ENCODE measurements around the gene RIN3.
A peak's percentile ranks its signal among the peaks of the same experiment; 100 is the strongest.

The RIN3 gene

GRCh38 chr14:92512807-92513203 is 776 bp upstream of the RIN3 start:
- DNase-seq: no peak

DNA sequence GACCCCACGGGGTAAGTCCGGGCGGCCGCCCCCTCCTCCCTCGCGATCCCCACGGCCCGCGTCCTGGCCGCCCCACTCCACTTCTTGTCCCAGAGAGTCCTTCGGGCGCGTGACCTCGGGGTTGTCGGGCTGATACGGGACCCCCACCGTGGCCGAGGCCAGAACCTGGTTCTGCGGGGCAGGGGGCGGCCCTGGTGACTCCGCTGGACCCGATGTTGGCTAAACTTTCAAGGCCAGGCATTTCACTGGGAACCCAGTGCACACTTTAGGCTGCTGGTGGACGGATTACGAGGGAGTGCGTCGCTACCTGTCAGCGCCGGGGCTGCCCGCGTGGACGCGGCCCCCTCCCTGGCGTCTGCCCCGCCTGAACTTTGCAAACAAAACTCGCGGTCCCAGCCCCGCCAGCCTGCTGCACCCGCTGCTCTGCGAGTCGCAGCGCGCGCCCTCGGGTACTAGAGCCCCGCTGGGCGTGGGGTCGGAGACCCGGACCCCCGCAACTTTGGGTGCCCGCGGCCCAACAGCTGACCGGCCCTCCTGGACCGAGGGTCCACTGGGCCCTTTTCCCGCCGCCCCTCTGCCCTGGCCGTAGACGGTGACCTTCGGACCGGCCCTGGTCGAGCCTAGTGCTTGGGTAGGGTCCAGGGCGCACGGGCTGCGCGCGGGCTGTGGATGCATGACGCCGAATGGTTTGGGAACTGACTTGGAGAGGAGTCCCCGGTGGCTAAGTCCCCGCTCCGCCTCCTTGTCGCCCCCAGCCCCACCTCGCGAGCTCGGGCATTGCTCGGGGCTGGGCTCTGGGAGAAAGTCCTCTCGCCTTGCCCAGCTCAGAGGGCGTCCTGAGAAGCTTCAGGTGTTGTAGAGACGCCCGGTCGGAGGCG is 624 bp downstream of the RIN3 start:
- no peak for DNase-seq

DNA sequence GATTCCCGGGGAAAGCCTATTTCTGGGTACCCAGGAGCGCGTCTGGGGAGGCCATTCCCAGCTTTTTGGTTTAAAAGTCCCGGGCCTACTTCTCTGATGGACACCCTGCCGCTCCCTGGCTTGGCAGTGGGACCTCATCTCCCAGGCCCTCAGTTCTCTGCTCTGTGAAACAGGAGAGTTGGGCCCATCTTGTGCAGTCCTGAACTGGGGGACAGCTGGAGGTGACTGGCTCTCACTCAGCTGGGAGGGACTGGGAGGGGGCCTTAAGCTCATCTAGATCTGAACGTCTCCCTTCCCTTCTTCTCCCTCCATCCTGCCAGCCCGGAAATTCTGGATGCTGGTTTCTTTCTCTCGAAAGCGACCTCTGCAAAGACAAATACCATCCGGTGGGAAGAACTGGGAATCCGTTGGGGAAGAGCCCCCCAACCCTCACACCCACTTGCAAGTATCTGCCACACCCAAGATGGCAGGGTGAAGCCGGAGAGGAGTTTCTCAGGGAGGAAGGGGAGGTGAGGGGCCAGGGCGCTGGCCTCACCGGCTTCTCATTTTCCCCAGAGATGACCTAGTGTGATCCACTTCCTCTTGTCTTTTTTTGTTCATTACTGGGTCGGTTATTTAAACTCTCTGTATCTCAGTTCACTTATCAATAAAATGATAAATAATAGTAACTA is 1.4 kb downstream of the RIN3 start:
- no peak for DNase-seq

GRCh38 chr14:92515546-92516343 is 2.2 kb downstream of the RIN3 start:
- no peak for DNase-seq

- DNase-seq: no peak
Observed at GRCh38 chr14:92516344-92516965, 2.9 kb downstream of the RIN3 start.

- no peak for DNase-seq
Observed at GRCh38 chr14:92516966-92517506, 3.5 kb downstream of the RIN3 start.

GRCh38 chr14:92517761-92518160 is 4.2 kb downstream of the RIN3 start:
- no peak for DNase-seq

GRCh38 chr14:92519246-92520101 is 5.9 kb downstream of the RIN3 start:
- no peak for DNase-seq

GRCh38 chr14:92520102-92521057 is 6.8 kb downstream of the RIN3 start:
- DNase-seq: no peak

GRCh38 chr14:92521058-92521415 is 7.5 kb downstream of the RIN3 start:
- no peak for DNase-seq

DNA sequence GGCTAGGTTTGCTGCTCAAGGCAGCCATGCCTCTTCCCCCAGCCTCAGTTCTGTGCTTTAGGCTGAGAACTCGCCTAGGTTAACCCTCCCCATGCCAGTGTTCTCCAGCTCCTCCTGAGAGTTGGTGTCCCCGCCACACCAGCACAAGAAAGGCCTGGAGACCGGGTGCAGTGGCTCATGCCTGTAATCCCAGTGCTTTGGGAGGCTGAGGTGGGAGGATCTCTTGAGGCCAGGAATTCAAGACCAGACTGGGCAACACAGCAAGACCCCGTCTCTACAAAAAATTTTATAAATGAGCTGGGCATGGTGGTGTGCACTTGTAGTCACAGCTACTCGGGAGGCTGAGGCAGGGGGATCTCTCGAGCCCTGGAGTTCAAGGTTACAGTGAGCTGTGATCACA is 10.2 kb downstream of the RIN3 start:
- DNase-seq: no peak

GRCh38 chr14:92524602-92525185 is 11.1 kb downstream of the RIN3 start:
- DNase-seq: no peak

DNA sequence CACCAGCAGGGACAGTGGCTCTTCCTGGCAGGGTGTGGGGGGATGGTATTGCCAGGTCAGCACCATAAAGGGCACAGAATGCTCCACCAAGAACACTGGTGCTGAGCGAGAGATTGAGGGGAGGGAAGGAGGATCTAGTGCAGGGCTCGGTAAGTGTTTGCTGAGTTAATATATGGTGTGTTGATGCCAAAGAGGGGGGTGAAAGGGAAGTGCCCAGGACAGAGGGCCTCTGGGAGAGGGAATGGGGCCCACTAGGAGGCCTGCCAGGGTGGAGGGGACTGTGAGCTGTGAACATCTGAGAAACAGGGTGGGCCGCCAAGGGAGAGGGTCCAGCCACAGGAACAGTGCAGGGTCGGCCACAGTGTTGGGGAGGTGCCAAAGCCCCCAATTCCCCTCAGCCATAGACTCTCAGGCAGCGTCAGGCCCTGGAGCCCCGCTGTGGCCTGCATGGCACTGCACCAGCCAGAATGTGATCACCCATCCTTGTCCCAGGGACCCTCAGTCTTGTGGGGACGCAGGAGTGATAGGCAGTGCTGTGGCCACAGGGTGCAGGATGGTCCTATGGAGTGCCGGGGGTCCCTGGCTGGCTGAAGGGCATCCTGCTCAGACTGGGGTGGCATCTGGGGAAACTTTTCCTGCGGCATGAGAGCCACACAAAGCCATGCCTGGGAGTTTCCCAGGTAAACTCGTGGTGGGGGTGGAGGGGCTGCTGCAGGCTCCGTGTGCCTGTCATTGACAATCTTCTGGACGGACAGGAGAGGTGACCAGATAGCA is 11.9 kb downstream of the RIN3 start:
- DNase-seq: no peak

DNA sequence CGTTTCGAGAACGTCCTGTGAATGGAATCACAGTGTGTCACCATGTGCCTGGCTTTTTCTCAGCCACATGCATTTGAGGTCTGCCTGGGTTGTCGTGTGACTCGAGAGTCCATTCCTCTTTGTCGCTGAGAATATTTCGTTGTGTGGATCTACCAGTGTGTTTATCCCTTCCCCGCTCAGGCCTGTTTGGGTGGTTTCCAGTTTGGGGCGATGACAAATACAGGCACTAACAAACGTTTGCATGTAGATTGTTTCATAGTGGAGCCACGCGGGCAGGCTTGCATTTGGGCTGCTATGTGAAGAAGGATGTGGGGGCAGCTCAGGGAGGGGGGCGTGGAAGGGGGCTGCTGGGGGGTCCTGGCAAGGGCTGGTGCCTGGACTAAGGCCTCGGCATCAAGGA is 14.1 kb downstream of the RIN3 start:
- peak; percentile 56 for DNase-seq

DNA sequence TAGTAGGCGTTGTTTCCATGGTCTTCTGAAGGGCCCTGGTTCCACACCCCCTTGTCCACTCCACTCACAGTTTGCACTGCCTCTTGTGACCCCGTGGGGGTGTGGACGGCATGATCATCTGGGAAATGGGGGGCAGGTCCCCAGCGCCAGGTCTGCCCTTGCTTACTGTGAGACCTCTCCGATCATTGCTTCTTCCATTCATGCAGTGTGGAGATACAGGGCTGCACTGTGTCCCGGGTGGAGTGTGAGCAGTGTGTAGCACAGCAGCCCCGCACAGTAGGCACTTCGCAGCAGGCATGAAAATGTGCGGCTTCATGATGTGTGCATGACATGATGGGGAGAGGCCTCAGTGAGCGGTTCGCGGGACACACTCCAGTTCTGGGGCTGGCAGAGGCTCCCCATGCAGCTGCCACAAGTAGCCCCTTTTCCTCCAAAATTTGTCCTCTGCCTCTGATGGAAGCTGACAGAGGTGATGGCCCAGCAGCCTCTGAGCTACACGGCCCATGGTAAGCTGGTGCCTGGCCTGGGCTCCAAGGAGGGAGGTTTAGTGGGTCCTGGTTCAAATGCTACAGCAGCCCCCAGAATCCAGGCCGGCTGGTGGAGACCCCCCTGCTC is 15.0 kb downstream of the RIN3 start:
- DNase-seq: no peak

DNA sequence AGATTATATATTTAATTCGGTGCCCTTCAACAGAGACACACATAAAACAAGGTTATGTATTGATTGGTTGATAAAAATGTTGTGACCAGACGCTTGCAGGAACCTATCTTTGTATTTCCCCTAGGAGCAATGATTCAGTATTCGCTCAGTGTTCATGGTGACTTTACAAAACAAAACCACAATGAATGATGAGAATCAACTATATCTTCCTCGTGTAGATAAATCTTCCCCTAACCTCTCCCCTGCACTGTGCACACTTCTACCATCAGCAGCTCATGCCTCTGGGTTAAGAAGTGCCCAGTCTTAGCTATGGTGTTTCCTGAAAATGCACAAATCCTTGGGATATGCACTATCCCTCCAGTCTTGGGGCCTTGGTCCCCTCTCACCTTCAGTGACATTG is 16.3 kb downstream of the RIN3 start:
- no peak for DNase-seq

DNA sequence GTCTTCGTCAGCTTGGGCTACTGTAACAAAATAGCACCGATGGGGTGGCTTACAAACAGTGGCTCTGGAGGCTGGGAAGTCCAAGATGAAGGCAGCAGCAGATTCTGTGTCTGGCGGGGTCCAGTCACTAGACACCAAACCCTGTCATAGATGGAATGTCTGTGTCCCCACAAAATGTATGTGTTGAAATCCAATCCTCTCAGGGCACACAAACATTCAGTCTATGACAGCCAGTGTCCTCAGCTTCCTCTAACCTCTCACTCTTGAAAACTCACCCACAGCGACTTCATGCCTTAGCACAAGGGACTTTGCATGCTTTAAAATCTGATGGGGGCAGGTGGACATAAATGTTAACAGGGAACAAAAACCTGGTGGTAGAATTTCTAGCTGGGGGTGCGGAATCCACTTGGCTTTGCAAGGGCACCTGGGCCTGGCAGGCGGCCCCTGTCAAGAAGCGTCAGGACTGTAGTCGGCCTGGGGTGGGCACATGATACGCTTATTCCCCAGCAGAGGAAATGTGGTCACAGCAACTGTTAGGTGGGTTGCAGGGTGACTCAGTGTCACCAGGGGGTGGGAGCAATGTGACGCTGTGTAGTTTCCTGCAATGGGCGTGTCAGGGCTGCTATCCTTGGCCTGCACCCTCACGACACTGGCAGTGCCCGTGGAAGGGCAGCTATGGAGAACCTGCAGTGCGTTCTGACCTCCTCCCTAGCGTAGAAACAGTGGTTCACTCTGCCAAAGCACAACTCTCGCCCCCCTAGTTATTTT is 17.7 kb downstream of the RIN3 start:
- DNase-seq: no peak

- DNase-seq: no peak
Observed at GRCh38 chr14:92532490-92533163, 19.0 kb downstream of the RIN3 start.
